Suprapubic skin (tissue), 3 donors: ENCODE data around the gene TMEM80.
"Not testable (repeated sequence)": the region's sequence is repeated elsewhere in the genome, so short reads cannot be mapped to it uniquely, and the experiment has no call there.

Experiments
- POLR2A ChIP-seq, 2 donors: fragments of 450-650 bp; IDR thresholded peaks; one replicate each; pipeline ENCODE4 v1.6.1; 2017; ENCODE audit warnings: antibody characterized with exemption in 2 of 2, mild to moderate bottlenecking in 2 of 2, moderate library complexity in 2 of 2
- TF ChIP-seq, protein P1 (sequence below), 2 donors: fragments of 200-600 bp in 1 of 2; fragments of 450-650 bp in 1 of 2; sonication (generic) in 1 of 2; IDR thresholded peaks; one replicate each; pipeline ENCODE4 v1.5.1; 2016 to 2019; ENCODE audit warnings: antibody characterized with exemption in 2 of 2, mild to moderate bottlenecking in 1 of 2, moderate library complexity in 1 of 2

DNA sequence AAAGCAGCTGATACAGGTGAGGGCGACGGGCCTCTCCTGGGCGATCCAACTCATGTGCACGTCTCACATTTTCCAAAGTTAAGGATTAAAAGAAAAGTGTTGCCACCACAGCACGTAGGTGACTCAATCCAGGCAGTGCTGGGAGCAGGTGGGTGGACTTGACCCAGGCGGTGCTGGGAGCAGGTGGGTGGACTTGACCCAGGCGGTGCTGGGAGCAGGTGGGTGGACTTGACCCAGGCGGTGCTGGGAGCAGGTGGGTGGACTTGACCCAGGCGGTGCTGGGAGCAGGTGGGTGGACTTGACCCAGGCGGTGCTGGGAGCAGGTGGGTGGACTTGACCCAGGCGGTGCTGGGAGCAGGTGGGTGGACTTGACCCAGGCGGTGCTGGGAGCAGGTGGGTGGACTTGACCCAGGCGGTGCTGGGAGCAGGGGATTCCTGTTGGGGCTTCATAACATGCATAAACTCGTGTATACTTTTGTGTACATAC, 47.9 kb upstream of the TMEM80 start:
- TF ChIP-seq, protein P1, sequence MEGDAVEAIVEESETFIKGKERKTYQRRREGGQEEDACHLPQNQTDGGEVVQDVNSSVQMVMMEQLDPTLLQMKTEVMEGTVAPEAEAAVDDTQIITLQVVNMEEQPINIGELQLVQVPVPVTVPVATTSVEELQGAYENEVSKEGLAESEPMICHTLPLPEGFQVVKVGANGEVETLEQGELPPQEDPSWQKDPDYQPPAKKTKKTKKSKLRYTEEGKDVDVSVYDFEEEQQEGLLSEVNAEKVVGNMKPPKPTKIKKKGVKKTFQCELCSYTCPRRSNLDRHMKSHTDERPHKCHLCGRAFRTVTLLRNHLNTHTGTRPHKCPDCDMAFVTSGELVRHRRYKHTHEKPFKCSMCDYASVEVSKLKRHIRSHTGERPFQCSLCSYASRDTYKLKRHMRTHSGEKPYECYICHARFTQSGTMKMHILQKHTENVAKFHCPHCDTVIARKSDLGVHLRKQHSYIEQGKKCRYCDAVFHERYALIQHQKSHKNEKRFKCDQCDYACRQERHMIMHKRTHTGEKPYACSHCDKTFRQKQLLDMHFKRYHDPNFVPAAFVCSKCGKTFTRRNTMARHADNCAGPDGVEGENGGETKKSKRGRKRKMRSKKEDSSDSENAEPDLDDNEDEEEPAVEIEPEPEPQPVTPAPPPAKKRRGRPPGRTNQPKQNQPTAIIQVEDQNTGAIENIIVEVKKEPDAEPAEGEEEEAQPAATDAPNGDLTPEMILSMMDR (IDR thresholded peaks at IDR 0.05), result not testable (repeated sequence)
- not testable (repeated sequence) for TF ChIP-seq POLR2A (IDR thresholded peaks at IDR 0.05)
